Measurements from ENCODE around the gene GIT1.

Gene GIT1

GRCh38 chr17:29597361-29598172, 8.1 kb upstream of the GIT1 start:
- Histone ChIP-seq H3K36me3 (ENCODE audit: insufficient read depth, low read depth, low read length) (no peaks in the 10 kb centered on the region), H3K4me3 (ENCODE audit: low read length) (peak overlapping the region; percentile 33; the same call in 1 of the 2 replicates), H3K9ac (ENCODE audit: low read depth, low read length) (peak overlapping the region; percentile 29; the same call in 1 of the 2 replicates), H3K4me1 (ENCODE audit: insufficient read depth, low read length) (peaks cover 16% of the 10 kb centered on the region), H3K9me3 (ENCODE audit: insufficient read depth, low read depth, low read length) (no peaks in the 10 kb centered on the region), H3K27ac (ENCODE audit: low read length) (no peak overlapping the region), H3K27me3 (ENCODE audit: insufficient read depth, low read length) (peaks cover 5% of the 10 kb centered on the region)

GRCh38 chr17:29596811-29597210, 7.4 kb upstream of the GIT1 start:
- Histone ChIP-seq H3K9me3 (ENCODE audit: insufficient read depth, low read depth, low read length) (no peaks in the 10 kb centered on the region), H3K4me3 (ENCODE audit: low read length) (0 out of 2 replicates have a peak overlapping the region, but pooled peaks have one; percentile 23), H3K9ac (ENCODE audit: low read depth, low read length) (0 out of 2 replicates have a peak overlapping the region, but pooled peaks have one; percentile 29), H3K36me3 (ENCODE audit: insufficient read depth, low read depth, low read length) (no peaks in the 10 kb centered on the region), H3K4me1 (ENCODE audit: insufficient read depth, low read length) (peaks cover 24% of the 10 kb centered on the region), H3K27ac (ENCODE audit: low read length) (no peak overlapping the region), H3K27me3 (ENCODE audit: insufficient read depth, low read length) (peaks cover 5% of the 10 kb centered on the region)

GRCh38 chr17:29595943-29596774, 6.7 kb upstream of the GIT1 start:
- Histone ChIP-seq H3K9me3 (ENCODE audit: insufficient read depth, low read depth, low read length) (no peaks in the 10 kb centered on the region), H3K27me3 (ENCODE audit: insufficient read depth, low read length) (peaks cover 5% of the 10 kb centered on the region), H3K36me3 (ENCODE audit: insufficient read depth, low read depth, low read length) (no peaks in the 10 kb centered on the region), H3K4me3 (ENCODE audit: low read length) (no peak overlapping the region), H3K27ac (ENCODE audit: low read length) (no peak overlapping the region), H3K9ac (ENCODE audit: low read depth, low read length) (no peak overlapping the region), H3K4me1 (ENCODE audit: insufficient read depth, low read length) (peaks cover 24% of the 10 kb centered on the region)

GRCh38 chr17:29595107-29595942, 5.9 kb upstream of the GIT1 start:
- H3K4me3 ChIP-seq (ENCODE audit: low read length) = no peak overlapping the region
- H3K4me1 ChIP-seq (ENCODE audit: insufficient read depth, low read length) = peaks cover 25% of the 10 kb centered on the region
- H3K27me3 ChIP-seq (ENCODE audit: insufficient read depth, low read length) = peaks cover 10% of the 10 kb centered on the region
- no peak overlapping the region for H3K27ac ChIP-seq (ENCODE audit: low read length)
- no peak overlapping the region for H3K9ac ChIP-seq (ENCODE audit: low read depth, low read length)
- no peaks in the 10 kb centered on the region for H3K9me3 ChIP-seq (ENCODE audit: insufficient read depth, low read depth, low read length)
- H3K36me3 ChIP-seq (ENCODE audit: insufficient read depth, low read depth, low read length) = no peaks in the 10 kb centered on the region

- peaks cover 31% of the 10 kb centered on the region for H3K4me1 ChIP-seq (ENCODE audit: insufficient read depth, low read length)
- H3K27ac ChIP-seq (ENCODE audit: low read length) = no peak overlapping the region
- no peak overlapping the region; the same call in 1 of the 2 replicates for H3K9ac ChIP-seq (ENCODE audit: low read depth, low read length)
- peak overlapping the region; percentile 80; the same call in 1 of the 2 replicates for H3K4me3 ChIP-seq (ENCODE audit: low read length)
- H3K27me3 ChIP-seq (ENCODE audit: insufficient read depth, low read length) = peaks cover 16% of the 10 kb centered on the region
- no peaks in the 10 kb centered on the region for H3K9me3 ChIP-seq (ENCODE audit: insufficient read depth, low read depth, low read length)
- no peaks in the 10 kb centered on the region for H3K36me3 ChIP-seq (ENCODE audit: insufficient read depth, low read depth, low read length)
Measured at GRCh38 chr17:29594519-29595090, 5.2 kb upstream of the GIT1 start.

- Histone ChIP-seq H3K27me3 (ENCODE audit: insufficient read depth, low read length) (peaks cover 16% of the 10 kb centered on the region), H3K9me3 (ENCODE audit: insufficient read depth, low read depth, low read length) (no peaks in the 10 kb centered on the region), H3K36me3 (ENCODE audit: insufficient read depth, low read depth, low read length) (no peaks in the 10 kb centered on the region), H3K9ac (ENCODE audit: low read depth, low read length) (peak overlapping the region; percentile 56; the same call in 1 of the 2 replicates), H3K27ac (ENCODE audit: low read length) (no peak overlapping the region), H3K4me1 (ENCODE audit: insufficient read depth, low read length) (peaks cover 31% of the 10 kb centered on the region), H3K4me3 (ENCODE audit: low read length) (peak overlapping the region; percentile 80)
Measured at GRCh38 chr17:29593591-29594518, 4.4 kb upstream of the GIT1 start.

GRCh38 chr17:29592850-29593551, 3.6 kb upstream of the GIT1 start, which contains the start of gene ANKRD13B:
TSS of gene ANKRD13B (plus strand) at chr17:29593132. CDS start at chr17:29593622, 490 bp downstream.
- Histone ChIP-seq H3K27me3 (ENCODE audit: insufficient read depth, low read length) (peaks cover 20% of the 10 kb centered on the region), H3K36me3 (ENCODE audit: insufficient read depth, low read depth, low read length) (no peaks in the 10 kb centered on the region), H3K4me3 (ENCODE audit: low read length) (peak within 1 kb of the TSS; percentile 80), H3K4me1 (ENCODE audit: insufficient read depth, low read length) (peaks cover 34% of the 10 kb centered on the region), H3K9ac (ENCODE audit: low read depth, low read length) (peak within 1 kb of the TSS; percentile 69; the same call in 1 of the 2 replicates), H3K9me3 (ENCODE audit: insufficient read depth, low read depth, low read length) (no peaks in the 10 kb centered on the region), H3K27ac (ENCODE audit: low read length) (peak within 1 kb of the TSS; percentile 17)

- H3K9me3 ChIP-seq (ENCODE audit: insufficient read depth, low read depth, low read length) = no peaks in the 10 kb centered on the region
- H3K4me3 ChIP-seq (ENCODE audit: low read length) = peak overlapping the region; percentile 78
- peak overlapping the region; percentile 17 for H3K27ac ChIP-seq (ENCODE audit: low read length)
- H3K4me1 ChIP-seq (ENCODE audit: insufficient read depth, low read length) = peaks cover 33% of the 10 kb centered on the region
- no peaks in the 10 kb centered on the region for H3K36me3 ChIP-seq (ENCODE audit: insufficient read depth, low read depth, low read length)
- peak overlapping the region; percentile 74; the same call in 1 of the 2 replicates for H3K9ac ChIP-seq (ENCODE audit: low read depth, low read length)
- peaks cover 25% of the 10 kb centered on the region for H3K27me3 ChIP-seq (ENCODE audit: insufficient read depth, low read length)
Measured at GRCh38 chr17:29591737-29592608, 2.5 kb upstream of the GIT1 start.

GRCh38 chr17:29591146-29591736, 1.8 kb upstream of the GIT1 start:
- H3K4me1 ChIP-seq (ENCODE audit: insufficient read depth, low read length) = peaks cover 25% of the 10 kb centered on the region
- H3K36me3 ChIP-seq (ENCODE audit: insufficient read depth, low read depth, low read length) = no peaks in the 10 kb centered on the region
- H3K9me3 ChIP-seq (ENCODE audit: insufficient read depth, low read depth, low read length) = no peaks in the 10 kb centered on the region
- peaks cover 25% of the 10 kb centered on the region for H3K27me3 ChIP-seq (ENCODE audit: insufficient read depth, low read length)
- peak overlapping the region; percentile 4 for H3K27ac ChIP-seq (ENCODE audit: low read length)
- H3K9ac ChIP-seq (ENCODE audit: low read depth, low read length) = peak overlapping the region; percentile 74; the same call in 1 of the 2 replicates
- H3K4me3 ChIP-seq (ENCODE audit: low read length) = peak overlapping the region; percentile 78

Measured in iPS-20b (cell line).